Sigmoid colon (tissue), 7 donors: ENCODE data around the gene IQCF2. TPM values are rescaled to one million over a fixed set of nuclear protein-coding genes. Genes with fewer than 3 reads are reported as not detected.

ENCODE experiments used
- DNase-seq: peaks from one replicate; pipeline ENCODE4 v3.0.0-alpha.2; 2019
- H3K27ac ChIP-seq, 4 donors: fragments of 200-600 bp; sonication (generic); one replicate each; pipeline ENCODE4 v1.5.1; 2016 to 2019; ENCODE audit warnings: mild to moderate bottlenecking in 1 of 4
- H3K27me3 ChIP-seq, 3 donors: fragments of 200-600 bp; sonication (generic); one replicate each; pipeline ENCODE4 v1.5.1; 2019; ENCODE audit warnings: mild to moderate bottlenecking in 1 of 3
- H3K36me3 ChIP-seq, 4 donors: fragments of 200-600 bp; sonication (generic); one replicate each; pipeline ENCODE4 v1.5.1; 2016 to 2019
- H3K4me1 ChIP-seq, 4 donors: fragments of 200-600 bp; sonication (generic); one replicate each; pipeline ENCODE4 v1.5.1; 2017 to 2019
- H3K4me3 ChIP-seq, 4 donors: fragments of 200-600 bp; sonication (generic); one replicate each; pipeline ENCODE4 v1.5.1; 2017 to 2019; ENCODE audit warnings: mild to moderate bottlenecking in 2 of 4, moderate library complexity in 1 of 4
- H3K9me3 ChIP-seq, 4 donors: fragments of 200-600 bp in 3 of 4; sonication (generic) in 3 of 4; one replicate each; pipeline versions ENCODE4 v1.5.1 to v1.6.1; 2013 to 2019
- CTCF ChIP-seq, 4 experiments: fragments of 450-650 bp in 3 of 4; fragments of 200-600 bp in 1 of 4; IDR thresholded peaks; one replicate each; pipeline ENCODE4 v1.5.1; 2016 to 2019; ENCODE audit warnings: antibody characterized with exemption in 4 of 4, mild to moderate bottlenecking in 3 of 4, moderate library complexity in 2 of 4
- EP300 ChIP-seq, 4 donors: sonication (generic); formaldehyde crosslinking; IDR thresholded peaks; one replicate each; pipeline ENCODE4 v1.6.1; 2017; ENCODE audit warnings: antibody characterized with exemption in 4 of 4
- POLR2A ChIP-seq, 2 donors: fragments of 450-650 bp; IDR thresholded peaks; one replicate each; pipeline ENCODE4 v1.6.1; 2016; ENCODE audit warnings: antibody characterized with exemption in 2 of 2, mild to moderate bottlenecking in 2 of 2, moderate library complexity in 2 of 2
- POLR2AphosphoS5 ChIP-seq, 4 donors: sonication (generic); formaldehyde crosslinking; IDR thresholded peaks; one replicate each; pipeline ENCODE4 v1.6.1; 2017; ENCODE audit warnings: antibody characterized with exemption in 4 of 4
- WGBS, 2 donors: extraction: QIAGEN DNeasy Blood & Tissue Kit; methylation state at CpG; one replicate each; pipeline ENCODE4 v1.1.7; 2013; 5-methylcytosine and 5-hydroxymethylcytosine counted together
- intact Hi-C: fragments of 100-400 bp; cut with DNase I; formaldehyde crosslinking; loops from one replicate; pipeline ENCODE4 v1.15.1; 2023
- polyA plus RNA-seq, 3 donors: library from polyadenylated mRNA; stranded (reverse); fragments of 200-250 nt; gene quantifications; one replicate each; pipeline ENCODE4 v1.2.3, GENCODE V29; 2013
- total RNA-seq, 4 donors: library from RNA; depleted of rRNA; stranded (reverse); fragments of >200 nt; gene quantifications; one replicate each; pipeline ENCODE4 v1.1.0, GENCODE V29; 2016
- donor health status: healthy with polysubstance abuse.
- donor health status: Bipolar disorder and iron deficiency.
- donor health status: healthy.

The IQCF2 gene
- total RNA-seq: not detected
- not detected for polyA plus RNA-seq

- DNase-seq: no peak
- no peak within 1 kb of the TSS for H3K4me3 ChIP-seq
- WGBS, 2 donors: 68 to 87% methylated on average over 7 of the region's 7 CpGs
- H3K27me3 ChIP-seq: no peaks in the 10 kb centered on the region
- H3K4me1 ChIP-seq: no peaks in the 10 kb centered on the region
- H3K27ac ChIP-seq: no peak within 1 kb of the TSS
- no peak for TF ChIP-seq POLR2A (IDR thresholded peaks at IDR 0.05)
- no peak for TF ChIP-seq CTCF (IDR thresholded peaks at IDR 0.05)
- TF ChIP-seq POLR2AphosphoS5 (IDR thresholded peaks at IDR 0.05): no peak
- no peak for TF ChIP-seq EP300 (IDR thresholded peaks at IDR 0.05)
- intact Hi-C loops: no loop called here
- no peaks in the 10 kb centered on the region for H3K9me3 ChIP-seq
- H3K36me3 ChIP-seq: no peaks in the 10 kb centered on the region
These were observed at the start of gene IQCF2 for GRCh38 chr3:51860703-51861665. Gene IQCF2, plus strand, starts transcription at chr3:51861615. Its CDS starts 52 bp downstream, at chr3:51861667.

DNA sequence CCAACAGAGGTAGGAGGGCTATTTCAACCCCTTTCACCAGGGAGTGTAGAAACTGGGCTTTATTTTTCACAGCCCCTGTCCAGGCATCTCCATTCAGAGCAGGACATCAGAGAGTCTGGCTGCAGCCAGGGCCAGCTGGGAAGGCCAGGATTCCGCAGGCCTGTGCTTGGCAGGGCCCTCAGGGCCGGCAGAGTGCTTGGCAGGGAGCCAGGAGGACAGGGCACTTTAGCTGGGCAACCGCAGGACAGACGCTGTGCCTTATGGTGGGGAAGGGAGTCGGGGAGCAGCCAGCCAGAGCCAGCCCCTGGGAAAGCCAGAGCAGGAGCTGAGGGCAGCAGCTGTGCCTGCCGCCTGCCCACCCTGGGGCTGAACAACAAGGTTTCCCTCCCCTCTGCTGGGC lies 47.9 kb upstream of the IQCF2 start:
- intact Hi-C loops: no loop called here
- WGBS, 2 donors: 66 to 79% methylated on average over 6 of the region's 6 CpGs
- Histone ChIP-seq H3K36me3 (no peaks in the 10 kb centered on the region), H3K9me3 (no peaks in the 10 kb centered on the region), H3K27ac (no peak overlapping the region), H3K27me3 (no peaks in the 10 kb centered on the region), H3K4me3 (no peak overlapping the region), H3K4me1 (no peaks in the 10 kb centered on the region)
- TF ChIP-seq POLR2A (IDR thresholded peaks at IDR 0.05) (no peak), CTCF (IDR thresholded peaks at IDR 0.05) (no peak), POLR2AphosphoS5 (IDR thresholded peaks at IDR 0.05) (no peak)
- DNase-seq: no peak

- DNase-seq: no peak
- WGBS, 2 donors: 91 to 94% methylated on average over 3 of the region's 3 CpGs
- TF ChIP-seq EP300 (IDR thresholded peaks at IDR 0.05) (no peak), POLR2A (IDR thresholded peaks at IDR 0.05) (no peak), CTCF (IDR thresholded peaks at IDR 0.05) (no peak), POLR2AphosphoS5 (IDR thresholded peaks at IDR 0.05) (no peak)
- intact Hi-C loops: no loop called here
- Histone ChIP-seq H3K4me1 (no peaks in the 10 kb centered on the region), H3K4me3 (no peak overlapping the region), H3K27ac (no peak overlapping the region), H3K9me3 (no peaks in the 10 kb centered on the region), H3K27me3 (no peaks in the 10 kb centered on the region), H3K36me3 (no peaks in the 10 kb centered on the region)
These were observed 47.4 kb upstream of the IQCF2 start for GRCh38 chr3:51814034-51814433.

DNA sequence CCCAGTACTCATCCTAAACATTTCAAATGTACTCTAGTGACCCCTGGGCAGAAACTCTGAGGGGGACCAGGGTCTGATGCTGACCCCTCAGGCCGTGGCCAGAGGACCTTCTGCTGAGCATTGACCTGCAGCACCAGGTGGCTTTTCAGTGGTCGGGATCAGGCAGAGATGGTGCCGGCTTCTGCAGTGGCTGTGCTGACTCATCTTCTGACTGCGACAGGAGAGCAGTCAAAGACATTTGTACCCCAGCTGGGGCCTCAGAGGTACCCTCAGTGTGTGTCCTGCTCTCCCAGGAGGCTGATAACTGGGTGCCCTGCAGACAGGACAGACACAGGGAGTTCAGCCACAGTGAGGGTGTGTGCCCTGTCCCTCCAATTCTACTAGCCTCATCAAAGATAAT lies 45.8 kb upstream of the IQCF2 start:
- Histone ChIP-seq H3K4me3 (no peak overlapping the region), H3K36me3 (no peaks in the 10 kb centered on the region), H3K27ac (no peak overlapping the region), H3K4me1 (no peaks in the 10 kb centered on the region), H3K9me3 (no peaks in the 10 kb centered on the region), H3K27me3 (no peaks in the 10 kb centered on the region)
- TF ChIP-seq EP300 (IDR thresholded peaks at IDR 0.05) (no peak), POLR2A (IDR thresholded peaks at IDR 0.05) (no peak), CTCF (IDR thresholded peaks at IDR 0.05) (no peak), POLR2AphosphoS5 (IDR thresholded peaks at IDR 0.05) (no peak)
- no peak for DNase-seq
- intact Hi-C loops: no loop called here
- WGBS, 2 donors: 56 to 57% methylated on average over 4 of the region's 4 CpGs
